GM12892 (cell line): ENCODE data around the gene EML4.

ENCODE experiments used
- POLR2A ChIP-seq: IDR thresholded peaks from 2 replicates; pipeline ENCODE4 v1.6.1; 2011; ENCODE audit warnings: low read depth, low read length, control low read depth
- POLR2AphosphoS5 ChIP-seq: IDR thresholded peaks from 2 replicates; pipeline ENCODE4 v1.6.1; 2011; ENCODE audit warnings: low read depth, low read length, control low read depth

GRCh38 chr2:42261518-42262195 lies 92.5 kb downstream of the EML4 start:
- TF ChIP-seq POLR2A (no peak), POLR2AphosphoS5 (no peak)
